ENCODE results near the gene CTBP2. TPM values are rescaled to one million over a fixed set of nuclear protein-coding genes. Genes with fewer than 3 reads are reported as not detected.

CTBP2 gene
- total RNA-seq, 1 experiment from 2014 or later, result 78.7 TPM

GRCh38 chr10:125023255-125023654 lies 137.1 kb downstream of the CTBP2 start:
- TF ChIP-seq CTCF (IDR thresholded peaks at IDR 0.05; ENCODE audit: unreplicated experiment), result no peak
- CTCF ChIA-PET, result no interaction called here
- no peak overlapping the region for H3K27ac Mint-ChIP-seq (ENCODE audit: unreplicated experiment)
- DNase-seq, result no peak
- no peaks in the 10 kb centered on the region for H3K27me3 Mint-ChIP-seq (ENCODE audit: unreplicated experiment)
- H3K4me3 Mint-ChIP-seq (ENCODE audit: low read depth, unreplicated experiment), result no peak overlapping the region
- no peaks in the 10 kb centered on the region for H3K4me1 Mint-ChIP-seq (ENCODE audit: low read depth, unreplicated experiment)
- BruUV-seq (replicated peaks), result no TSS peak
- peaks cover 23% of the 10 kb centered on the region for H3K36me3 Mint-ChIP-seq (ENCODE audit: insufficient read depth, unreplicated experiment)
- intact Hi-C loops (cut with micrococcal nuclease; ENCODE audit: unreplicated experiment), result no loop called here
- no peaks in the 10 kb centered on the region for H3K9me3 Mint-ChIP-seq (ENCODE audit: low read depth, unreplicated experiment)

GRCh38 chr10:125022671-125023070 lies 137.7 kb downstream of the CTBP2 start:
- Mint-ChIP-seq H3K27ac (ENCODE audit: unreplicated experiment) (peak overlapping the region; percentile 46), H3K36me3 (ENCODE audit: insufficient read depth, unreplicated experiment) (peaks cover 23% of the 10 kb centered on the region), H3K4me3 (ENCODE audit: low read depth, unreplicated experiment) (no peak overlapping the region), H3K4me1 (ENCODE audit: low read depth, unreplicated experiment) (no peaks in the 10 kb centered on the region), H3K27me3 (ENCODE audit: unreplicated experiment) (no peaks in the 10 kb centered on the region), H3K9me3 (ENCODE audit: low read depth, unreplicated experiment) (no peaks in the 10 kb centered on the region)
- no TSS peak for BruUV-seq (replicated peaks)
- CTCF ChIA-PET, result no interaction called here
- no peak for TF ChIP-seq CTCF (IDR thresholded peaks at IDR 0.05; ENCODE audit: unreplicated experiment)
- intact Hi-C loops (cut with micrococcal nuclease; ENCODE audit: unreplicated experiment), result no loop called here
- DNase-seq, result no peak

- Mint-ChIP-seq H3K27ac (ENCODE audit: unreplicated experiment) (peak overlapping the region; percentile 46), H3K9me3 (ENCODE audit: low read depth, unreplicated experiment) (no peaks in the 10 kb centered on the region), H3K4me3 (ENCODE audit: low read depth, unreplicated experiment) (no peak overlapping the region), H3K27me3 (ENCODE audit: unreplicated experiment) (no peaks in the 10 kb centered on the region), H3K4me1 (ENCODE audit: low read depth, unreplicated experiment) (no peaks in the 10 kb centered on the region), H3K36me3 (ENCODE audit: insufficient read depth, unreplicated experiment) (peaks cover 23% of the 10 kb centered on the region)
- DNase-seq, result no peak
- TF ChIP-seq CTCF (IDR thresholded peaks at IDR 0.05; ENCODE audit: unreplicated experiment), result no peak
- BruUV-seq (replicated peaks), result no TSS peak
- CTCF ChIA-PET, result interaction anchor here (0.6 kb wide), 1 partner anchor 69 kb away, joined by 6 read pairs; no protein-coding TSS in a partner anchor
- intact Hi-C loops (cut with micrococcal nuclease; ENCODE audit: unreplicated experiment), result no loop called here
These were observed 138.5 kb downstream of the CTBP2 start for GRCh38 chr10:125021686-125022344.

GRCh38 chr10:125020871-125021270 lies 139.5 kb downstream of the CTBP2 start:
- no peak overlapping the region for H3K4me3 Mint-ChIP-seq (ENCODE audit: low read depth, unreplicated experiment)
- H3K27ac Mint-ChIP-seq (ENCODE audit: unreplicated experiment), result no peak overlapping the region
- DNase-seq, result no peak
- CTCF ChIA-PET, result no interaction called here
- BruUV-seq (replicated peaks), result no TSS peak
- no peaks in the 10 kb centered on the region for H3K27me3 Mint-ChIP-seq (ENCODE audit: unreplicated experiment)
- intact Hi-C loops (cut with micrococcal nuclease; ENCODE audit: unreplicated experiment), result no loop called here
- H3K36me3 Mint-ChIP-seq (ENCODE audit: insufficient read depth, unreplicated experiment), result peaks cover 20% of the 10 kb centered on the region
- TF ChIP-seq CTCF (IDR thresholded peaks at IDR 0.05; ENCODE audit: unreplicated experiment), result no peak
- no peaks in the 10 kb centered on the region for H3K4me1 Mint-ChIP-seq (ENCODE audit: low read depth, unreplicated experiment)
- no peaks in the 10 kb centered on the region for H3K9me3 Mint-ChIP-seq (ENCODE audit: low read depth, unreplicated experiment)

Measured in Calu3 (cell line).